Stimulated activated CD8-positive, alpha-beta memory T cell treated with anti-CD3 and anti-CD28 coated beads, Interleukin-12 subunit alpha, Interleukin-12 subunit beta, amount 100 ng/mL, for 1 hour (primary cell): ENCODE measurements around the gene NDRG3.
"Not testable (repeated sequence)": the region's sequence is repeated elsewhere in the genome, so short reads cannot be mapped to it uniquely, and the experiment has no call there.

ENCODE experiments used
- DNase-seq: peaks from one replicate; pipeline ENCODE4 v3.0.0-alpha.2; 2020; ENCODE audit warnings: low read depth

NDRG3 gene

DNA sequence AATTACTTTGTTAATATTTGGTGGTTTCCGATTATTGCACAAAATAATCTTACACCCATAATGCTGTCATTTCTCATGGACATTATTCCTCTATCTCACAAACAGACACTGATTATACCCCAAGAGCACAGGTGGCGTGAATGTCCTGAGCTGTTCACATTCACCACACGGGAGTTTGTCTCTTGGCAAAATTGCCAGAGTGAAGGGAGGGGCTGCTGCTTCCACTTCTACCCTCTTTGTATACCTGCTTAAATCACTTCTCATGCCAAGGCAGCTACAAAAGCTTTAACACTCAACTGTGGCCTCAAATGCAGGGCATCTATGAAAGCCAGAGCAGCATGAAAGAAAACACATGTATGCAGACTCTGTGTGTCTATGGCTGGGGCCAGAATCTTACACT lies 58.0 kb downstream of the NDRG3 start:
- no peak for DNase-seq

DNA sequence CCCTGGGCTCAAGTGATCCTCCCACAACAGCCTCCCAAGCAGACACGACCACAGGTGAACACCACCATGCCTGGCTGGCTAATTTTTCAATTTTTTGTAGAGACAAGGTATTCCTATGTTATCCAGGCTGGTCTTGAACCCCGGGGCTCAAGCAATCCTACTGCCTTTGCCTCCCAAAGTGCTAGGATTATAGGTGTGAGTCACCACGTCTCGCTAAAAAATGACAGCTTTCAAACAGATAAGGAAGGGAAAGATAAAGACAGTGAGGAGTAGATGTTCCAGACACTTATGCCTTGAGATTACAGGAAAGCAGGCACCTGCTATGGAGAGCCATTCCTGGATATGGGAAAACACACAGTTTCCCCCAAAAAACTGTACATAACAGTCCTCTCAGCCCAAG lies 58.9 kb downstream of the NDRG3 start:
- DNase-seq = no peak

DNA sequence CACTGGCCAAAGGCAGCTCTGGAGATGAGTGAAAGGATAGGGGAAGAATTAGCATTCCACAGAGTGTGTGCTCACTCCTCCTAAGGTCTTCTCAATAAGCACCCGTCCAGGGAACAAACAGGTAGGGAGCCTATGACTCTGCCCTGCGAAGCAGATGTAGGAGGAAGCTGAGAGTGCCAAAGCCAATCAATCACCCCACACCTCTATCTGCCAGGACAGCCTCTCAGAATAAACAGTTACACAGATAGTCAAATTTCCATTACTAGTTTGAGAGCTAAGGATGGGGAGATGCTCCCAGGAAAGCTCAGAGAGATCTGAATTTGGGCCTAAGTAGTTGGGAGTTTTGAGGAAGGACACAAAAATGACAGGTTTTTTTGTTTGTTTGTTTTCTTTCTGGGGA lies 59.4 kb downstream of the NDRG3 start:
- no peak for DNase-seq

DNA sequence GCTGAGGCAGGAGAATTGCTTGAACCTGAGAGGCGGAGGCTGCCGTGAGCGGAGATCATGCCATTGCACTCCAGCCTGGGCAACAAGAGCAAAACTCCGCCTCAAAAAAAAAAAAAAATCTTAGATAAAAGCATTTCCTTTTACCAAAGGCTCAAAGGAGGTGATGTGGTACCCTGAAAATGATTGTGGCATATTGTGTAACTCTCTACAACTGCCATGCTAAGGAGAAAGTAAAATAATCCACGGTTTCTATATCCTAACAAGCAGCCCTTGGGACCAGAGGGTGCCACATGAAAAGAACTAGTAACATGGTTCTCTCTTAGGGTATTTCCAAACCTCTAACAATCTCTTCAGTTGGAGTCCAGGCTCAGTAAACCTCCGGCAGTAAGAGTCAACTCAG lies 61.1 kb downstream of the NDRG3 start:
- DNase-seq = no peak

DNA sequence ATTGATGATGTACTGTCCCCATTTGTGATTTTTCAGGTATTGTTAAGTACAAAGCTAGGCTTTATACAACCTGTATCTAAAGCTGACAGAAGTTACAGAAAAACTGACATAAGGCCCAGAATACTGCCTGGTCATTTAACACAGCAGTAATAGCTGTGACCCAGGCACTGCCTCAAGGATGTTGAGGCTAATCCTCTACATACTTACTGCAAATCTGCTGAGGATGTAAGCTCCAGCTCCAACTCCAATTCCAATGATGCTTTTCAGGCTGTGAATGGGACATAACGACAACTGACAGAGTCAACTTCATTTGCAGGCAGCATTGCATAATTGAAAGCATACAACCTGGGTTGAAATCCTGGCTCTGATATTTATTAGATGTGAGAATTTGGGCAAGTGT lies 63.6 kb downstream of the NDRG3 start:
- no peak for DNase-seq

DNA sequence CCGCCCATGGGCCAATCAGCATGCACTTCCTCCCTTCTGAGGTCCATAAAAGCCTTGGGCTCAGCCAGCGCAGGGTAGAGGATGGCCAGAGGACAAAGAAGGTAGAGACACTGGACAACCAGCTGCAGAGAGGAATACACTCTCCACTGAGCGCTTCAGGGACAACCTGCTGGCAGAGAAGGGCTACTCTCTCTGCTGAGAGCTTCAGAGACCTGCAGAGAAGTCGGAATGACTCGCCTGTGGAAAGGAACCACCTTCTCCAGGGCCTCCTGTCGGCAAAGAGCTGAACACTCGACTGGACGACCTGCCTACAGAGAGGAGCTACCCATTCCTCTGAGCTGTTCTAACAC lies 68.5 kb downstream of the NDRG3 start:
- DNase-seq = no peak

DNA sequence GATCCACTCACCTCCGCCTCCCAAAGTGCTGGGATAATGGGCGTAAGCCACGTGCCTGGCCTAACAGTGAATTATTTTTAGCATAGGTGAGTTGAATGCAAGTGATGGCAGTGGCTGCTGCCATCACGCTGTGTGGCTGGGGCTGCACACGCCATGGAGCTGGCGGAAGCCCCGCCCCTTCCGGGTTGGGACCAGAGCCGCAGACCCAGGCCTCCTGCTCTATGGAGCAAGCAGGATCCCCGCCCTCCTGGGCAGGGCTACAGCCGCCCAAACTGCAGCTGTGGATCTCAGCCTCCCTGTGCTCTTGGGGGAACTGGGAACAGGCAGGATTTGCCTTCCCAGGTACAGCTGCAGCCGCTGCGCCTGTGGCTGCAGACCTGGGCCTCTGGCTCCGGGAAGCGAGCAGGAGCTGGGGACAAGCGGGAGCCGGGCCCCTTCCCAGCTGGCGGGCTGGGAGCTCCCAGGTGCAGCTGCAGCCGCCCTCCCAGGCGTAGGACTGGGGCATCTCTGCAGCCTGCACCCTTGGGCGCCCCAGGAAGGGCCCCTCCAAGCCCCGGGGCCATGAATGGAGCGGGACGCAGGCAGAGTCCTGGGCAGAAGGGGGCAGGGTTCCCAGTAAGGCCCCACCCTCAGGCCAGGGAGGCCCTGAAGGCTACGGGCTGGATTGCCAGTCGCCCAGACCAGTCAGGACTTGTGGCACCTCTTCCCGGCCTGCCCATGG lies 69.0 kb downstream of the NDRG3 start:
- DNase-seq = no peak

DNA sequence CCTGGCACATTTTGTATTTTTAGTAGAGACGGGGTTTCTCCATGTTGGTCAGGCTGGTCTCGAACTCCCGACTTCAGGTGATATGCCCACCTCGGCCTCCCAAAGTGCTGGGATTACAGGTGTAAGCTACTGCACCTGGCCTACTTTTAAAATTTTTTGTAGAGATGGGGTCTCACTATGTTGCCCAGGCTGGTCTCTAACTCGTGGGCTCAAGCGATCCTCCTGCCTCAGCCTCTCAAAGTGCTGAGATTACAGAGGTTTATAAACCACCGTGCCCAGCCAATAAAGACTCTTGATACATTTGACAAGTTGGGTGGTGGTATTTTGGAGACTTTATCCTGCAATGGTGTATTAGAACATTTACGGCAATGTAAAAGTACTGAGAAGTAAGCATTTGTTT lies 70.3 kb downstream of the NDRG3 start:
- DNase-seq = not testable (repeated sequence)

DNA sequence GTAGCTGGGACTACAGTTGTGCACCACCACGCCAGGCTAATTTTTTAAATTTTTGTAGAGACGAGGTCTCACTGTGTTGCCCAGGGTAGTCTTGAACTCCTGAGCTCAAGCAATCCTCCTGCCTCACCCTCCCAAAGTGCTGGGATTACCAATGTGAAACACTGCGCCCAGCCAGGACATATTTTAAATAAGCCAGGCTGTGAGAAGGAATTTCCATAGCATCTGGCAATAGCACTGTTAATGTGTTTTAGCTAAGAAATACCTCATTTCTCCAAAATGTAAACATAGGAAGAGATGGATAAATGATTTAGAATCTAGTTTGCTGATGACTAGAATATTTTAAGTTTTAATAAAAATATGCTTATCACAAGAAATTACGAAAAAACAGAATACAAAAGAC lies 72.9 kb downstream of the NDRG3 start:
- no peak for DNase-seq

DNA sequence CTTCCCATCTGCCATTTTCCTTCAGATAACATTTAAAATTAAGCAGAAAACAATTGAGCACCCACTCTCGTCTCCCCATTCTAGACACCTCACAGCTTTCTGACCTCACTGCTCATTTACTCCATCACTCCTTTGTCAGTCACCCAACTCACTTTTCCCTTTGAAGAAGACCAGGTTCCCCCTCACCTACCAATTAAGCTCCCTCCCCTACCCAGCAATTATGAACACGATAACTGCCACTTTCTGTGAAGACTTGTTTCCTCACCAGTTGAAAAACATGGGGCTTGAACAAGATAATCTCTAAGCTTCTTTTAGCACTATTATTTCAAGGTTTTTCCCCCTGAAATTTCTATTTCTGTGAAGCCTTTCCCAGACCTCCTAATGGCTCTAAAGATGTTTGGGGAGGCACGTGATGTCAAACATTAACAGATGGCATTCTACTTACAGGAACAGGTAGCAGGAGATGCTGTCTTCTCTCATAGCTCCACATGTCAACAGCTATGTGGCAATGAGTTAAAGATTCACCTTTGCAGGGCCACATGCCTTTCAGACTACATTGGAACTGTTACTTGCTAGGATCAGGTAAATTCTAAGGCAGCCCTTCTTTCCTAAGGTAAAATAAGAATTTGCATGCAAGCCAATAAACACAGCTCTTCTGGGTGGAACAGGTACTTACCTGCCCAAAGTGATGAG lies 75.1 kb downstream of the NDRG3 start:
- DNase-seq = no peak

DNA sequence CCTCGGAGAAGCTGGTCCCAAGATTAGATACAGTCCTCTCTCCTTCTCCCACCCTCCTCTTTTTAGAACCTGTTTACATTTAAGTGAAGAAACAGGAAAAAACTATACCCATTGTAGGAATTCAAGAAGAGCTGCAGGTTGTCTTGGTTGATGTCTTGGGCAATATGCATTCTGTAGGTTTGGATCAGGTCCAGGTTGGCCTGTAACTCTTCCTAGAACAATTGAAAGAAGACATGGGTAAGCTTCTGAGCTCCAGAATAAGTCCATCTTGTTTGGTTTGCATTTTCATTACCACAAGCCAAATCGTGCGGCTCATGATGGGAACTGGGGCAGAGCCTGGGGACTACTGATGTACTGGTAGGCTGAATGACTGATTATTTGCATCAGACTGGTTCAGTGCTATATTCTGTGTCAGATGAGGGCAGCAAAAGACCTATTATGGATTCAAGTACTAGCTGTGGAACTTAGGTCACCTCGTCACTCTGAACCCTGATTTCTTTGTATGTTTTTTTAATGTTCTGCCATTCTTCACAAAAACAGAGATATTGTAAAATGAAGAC lies 79.6 kb downstream of the NDRG3 start:
- no peak for DNase-seq

DNA sequence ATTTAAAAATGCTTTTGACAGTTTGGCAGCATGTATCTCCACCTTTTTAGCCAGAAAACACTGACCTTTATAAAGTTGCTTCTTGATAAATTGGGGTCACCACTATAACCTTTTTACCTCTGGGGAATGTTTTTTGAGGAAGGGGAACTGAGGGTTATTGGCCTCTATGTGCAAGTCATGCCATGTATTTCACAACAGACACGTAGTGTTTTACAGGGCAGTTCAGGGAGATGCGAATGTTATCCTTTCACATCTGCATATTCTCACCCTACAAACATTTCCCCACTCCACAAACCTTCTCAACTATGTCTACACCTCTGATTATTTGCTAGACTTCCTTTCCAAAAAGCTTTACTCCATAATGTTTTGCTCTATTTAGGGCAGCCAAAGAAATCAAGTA lies 82.9 kb downstream of the NDRG3 start:
- no peak for DNase-seq

DNA sequence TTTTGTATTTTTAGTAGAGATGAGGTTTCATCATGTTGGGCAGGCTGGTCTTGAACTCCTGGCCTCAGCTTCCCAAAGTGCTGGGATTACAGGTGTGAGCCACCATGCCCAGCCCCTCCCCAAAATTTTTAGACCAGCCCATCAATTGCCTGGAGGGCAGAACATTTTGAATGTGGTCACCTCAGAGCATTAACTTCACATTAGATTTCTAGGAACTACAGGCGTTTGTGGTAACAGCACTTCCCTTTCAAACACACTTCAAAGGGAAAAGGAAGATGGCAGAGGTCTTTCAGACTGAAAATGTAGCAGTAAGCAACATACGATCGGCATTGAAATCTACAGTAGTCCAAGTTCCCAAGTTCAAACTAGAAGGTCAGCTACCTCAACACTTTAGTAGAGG lies 87.6 kb downstream of the NDRG3 start:
- DNase-seq = no peak

DNA sequence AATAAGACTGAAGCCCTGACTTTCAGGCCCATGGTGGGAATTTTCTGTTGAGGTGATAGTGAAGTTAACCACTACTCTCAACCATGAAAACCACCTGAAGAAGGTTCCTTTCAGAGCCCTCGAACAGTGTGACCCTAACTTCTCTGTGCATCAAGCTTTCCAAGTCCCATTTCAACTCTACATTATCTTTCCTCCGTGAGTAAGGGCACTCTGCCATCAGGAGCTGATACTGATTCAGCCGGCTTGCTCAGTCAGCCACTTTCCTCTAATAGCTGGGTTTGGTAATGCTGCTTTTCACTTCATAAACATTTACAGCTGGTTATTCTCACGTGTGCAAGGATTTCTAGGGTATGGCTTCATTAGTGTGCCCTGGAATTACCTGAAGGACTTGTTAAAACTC lies 89.2 kb downstream of the NDRG3 start:
- no peak for DNase-seq

DNA sequence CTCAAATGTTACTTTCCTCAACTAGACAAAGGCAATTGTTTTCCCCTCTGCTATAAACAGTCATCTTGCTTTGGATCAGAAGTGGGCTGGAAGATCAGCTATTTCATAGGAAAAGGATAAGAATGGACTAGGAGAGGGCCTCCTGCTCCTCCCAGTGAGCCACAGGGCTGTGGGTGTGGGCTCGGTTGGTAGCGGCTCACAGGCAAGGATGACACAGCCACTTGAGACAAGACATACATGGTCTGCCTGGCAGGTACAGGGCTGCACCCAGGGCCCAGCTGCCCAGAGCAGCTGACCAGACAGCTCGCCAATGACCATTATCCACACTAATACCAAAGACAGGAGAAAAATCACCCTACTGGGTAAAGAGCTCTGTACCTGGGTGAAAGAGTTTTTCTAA lies 90.9 kb downstream of the NDRG3 start:
- no peak for DNase-seq

DNA sequence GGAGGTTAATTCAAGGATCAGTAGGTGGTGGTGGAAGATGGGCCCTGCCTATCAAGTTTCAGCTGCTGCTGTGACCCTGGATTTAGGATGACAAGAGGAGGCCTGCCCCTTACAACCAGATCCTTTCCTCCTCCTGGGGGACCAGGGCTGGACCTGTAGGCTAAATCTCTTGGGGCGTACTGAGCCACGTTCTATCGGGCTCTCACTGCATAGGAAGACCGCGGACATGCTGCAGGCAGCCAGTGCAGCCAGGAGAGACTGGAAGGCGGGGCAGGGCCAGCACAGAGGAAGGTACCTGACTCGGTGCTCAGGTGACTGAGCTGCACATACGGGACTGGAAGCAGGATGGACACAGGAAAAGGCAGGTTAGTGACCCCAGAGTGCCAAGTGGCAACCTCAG lies 91.4 kb downstream of the NDRG3 start:
- no peak for DNase-seq

DNA sequence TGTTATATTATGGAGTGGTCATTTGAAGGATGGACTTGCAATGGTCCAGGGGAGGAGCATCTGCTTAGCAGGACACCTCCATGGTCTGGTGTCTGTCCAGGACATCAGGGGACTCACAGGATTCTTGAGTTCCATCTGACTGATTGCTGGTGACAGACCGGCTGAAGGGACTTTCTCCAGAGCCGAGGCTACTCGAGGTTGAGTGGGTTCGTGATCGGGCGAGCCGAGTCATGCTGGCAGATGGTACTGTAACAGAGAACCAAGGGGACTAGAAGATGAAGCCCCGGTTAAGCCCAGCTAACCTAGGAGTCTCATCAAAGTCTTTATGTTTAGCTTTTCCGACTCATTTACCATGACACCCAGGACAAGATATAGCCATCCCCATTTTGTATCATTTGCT lies 92.4 kb downstream of the NDRG3 start:
- no peak for DNase-seq

DNA sequence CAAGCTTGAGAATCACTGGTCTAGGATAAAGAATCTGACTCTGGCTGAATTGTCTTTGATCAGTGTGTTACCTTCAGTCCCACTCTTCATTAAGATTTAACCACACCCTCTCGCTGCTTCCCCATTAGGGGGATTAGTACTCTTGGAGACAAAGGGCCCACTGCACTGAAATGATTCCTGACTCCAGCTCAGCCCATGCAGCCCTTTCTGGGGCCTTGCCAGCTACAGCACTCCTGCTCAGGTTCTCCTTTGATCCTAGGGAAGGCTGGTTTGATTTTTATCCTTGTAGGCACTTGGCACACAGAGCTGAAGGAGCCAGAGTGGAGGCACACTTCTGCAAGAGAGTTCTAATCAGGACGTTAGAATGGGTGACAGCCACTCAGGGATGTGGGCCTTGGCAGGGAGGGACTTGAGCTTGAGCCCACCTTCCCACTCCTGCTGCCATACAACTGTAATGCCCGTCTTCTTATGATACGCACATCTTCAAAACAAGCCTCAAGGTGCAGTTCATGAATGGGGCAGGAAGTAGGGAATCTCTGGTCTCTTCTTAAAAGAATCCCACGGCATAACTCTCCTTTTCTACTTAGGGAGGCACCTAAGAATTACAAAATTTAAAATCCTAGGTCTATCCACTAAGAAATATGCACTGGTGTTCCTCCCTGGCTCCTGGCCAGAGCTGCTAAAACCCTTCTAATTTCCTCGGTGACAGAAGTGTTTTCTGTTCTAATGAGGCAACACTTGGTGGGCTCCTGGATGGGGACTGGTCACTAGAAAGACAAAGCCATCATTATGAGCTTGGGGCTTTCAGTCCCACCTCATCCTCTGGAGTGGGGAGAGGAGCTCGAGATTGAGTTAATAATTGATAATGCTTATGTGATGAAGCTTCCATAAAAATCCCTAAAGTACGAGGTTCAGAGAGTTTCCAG lies 98.4 kb downstream of the NDRG3 start:
- DNase-seq = no peak

DNA sequence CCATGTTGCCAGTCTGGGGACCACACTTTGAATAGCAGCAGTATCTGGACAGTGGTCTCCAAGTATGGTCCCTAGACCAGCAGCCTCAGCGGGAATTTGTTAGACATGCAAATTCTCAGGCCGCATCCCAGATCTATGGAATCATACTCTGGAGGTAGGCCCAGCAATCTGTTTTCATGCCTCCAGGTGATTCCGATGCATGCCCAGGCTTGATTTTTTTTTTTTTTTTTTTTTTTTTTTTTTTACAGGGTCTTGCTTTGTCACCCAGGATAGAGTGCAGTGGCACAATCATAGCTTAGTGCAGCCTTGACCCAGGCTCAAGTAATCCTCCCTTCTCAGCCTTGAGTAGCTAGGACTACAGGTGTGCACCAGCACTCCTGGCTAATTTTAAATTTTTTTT lies 99.2 kb downstream of the NDRG3 start:
- DNase-seq = no peak

DNA sequence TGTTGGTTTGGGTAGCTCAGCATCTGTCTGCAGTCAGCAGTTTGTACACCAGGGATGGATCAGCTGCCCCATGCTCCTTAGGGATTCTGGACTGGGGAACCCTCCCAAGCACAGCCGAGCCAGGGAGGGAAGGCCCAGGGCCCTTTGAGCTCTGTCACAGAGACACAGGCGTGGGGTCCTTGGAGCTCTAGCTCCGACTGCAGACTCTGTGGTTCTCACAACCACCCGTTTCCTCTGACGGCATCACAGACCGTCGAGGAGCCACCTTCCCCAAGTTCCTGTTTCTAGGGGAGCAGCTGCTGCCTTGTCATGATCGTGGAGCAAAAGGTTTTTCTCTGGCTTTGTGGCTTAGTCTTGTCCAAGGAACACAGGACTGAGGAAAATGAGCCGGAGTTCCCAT lies 99.9 kb downstream of the NDRG3 start, which contains the start of gene SLA2:
Gene SLA2, minus strand, starts transcription at position 199 of the 400 bp plus-strand sequence. CDS start 4,861 bp downstream, outside the sequence.
- DNase-seq = peak; percentile 42

DNA sequence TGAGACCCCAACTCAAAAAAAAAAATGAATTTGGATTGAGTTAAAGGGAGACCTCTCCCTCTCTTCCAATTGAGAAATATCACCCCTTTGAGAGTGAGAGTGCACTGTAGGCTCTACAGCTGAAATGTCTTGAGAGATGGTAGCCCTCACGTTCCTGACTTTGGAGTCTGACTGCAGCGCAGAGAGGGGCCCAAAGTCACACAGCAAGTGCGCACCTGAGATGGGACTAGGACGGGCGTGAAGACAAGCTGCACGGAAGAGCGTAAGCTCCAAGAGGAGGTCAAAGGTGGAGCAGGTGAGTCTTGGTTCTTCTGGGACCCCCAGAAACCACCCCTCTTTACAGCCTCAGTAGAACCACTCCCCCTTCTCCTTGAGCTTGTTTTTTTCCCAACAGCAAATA lies 100.5 kb downstream of the NDRG3 start:
- no peak for DNase-seq

DNA sequence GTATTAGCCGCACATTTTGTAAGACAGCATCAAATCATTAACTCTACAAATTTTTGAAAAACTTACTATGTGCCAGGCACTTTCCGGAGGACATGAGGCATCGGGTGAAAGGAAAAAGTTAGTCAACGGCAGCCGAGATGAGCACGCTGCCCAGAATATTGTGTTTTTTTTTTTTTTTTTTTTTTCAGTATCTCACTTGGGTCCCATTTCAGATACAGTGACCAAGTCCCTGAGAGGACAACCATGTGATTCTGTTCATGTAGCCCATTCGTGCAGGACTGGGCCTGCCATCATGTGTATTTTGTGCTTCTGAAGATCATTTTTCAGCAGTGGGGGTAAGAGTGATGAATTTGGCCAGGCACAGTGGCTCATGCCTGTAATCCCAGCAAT lies 101.2 kb downstream of the NDRG3 start:
- no peak for DNase-seq
